DMS153 (cell line): ENCODE measurements around the gene C19orf73.
A peak's percentile ranks its signal among the peaks of the same experiment; 100 is the strongest.
"Not testable (repeated sequence)": the region's sequence is repeated elsewhere in the genome, so short reads cannot be mapped to it uniquely, and the experiment has no call there.

Experiments used
- DNase-seq: peaks from one replicate; lab custom pipeline; 2025; lab: John Stamatoyannopoulos, UW

The C19orf73 gene

GRCh38 chr19:49101160-49101559 is 17.8 kb downstream of the C19orf73 start:
- DNase-seq, result no peak

GRCh38 chr19:49098795-49099194 is 20.1 kb downstream of the C19orf73 start:
- DNase-seq, result no peak

GRCh38 chr19:49097453-49098288 is 21.3 kb downstream of the C19orf73 start:
- DNase-seq, result peak; percentile 55

GRCh38 chr19:49094505-49095482 is 24.1 kb downstream of the C19orf73 start:
- DNase-seq, result no peak

- DNase-seq, result no peak
Measured at GRCh38 chr19:49092686-49093085, 26.3 kb downstream of the C19orf73 start.

- DNase-seq, result no peak
Measured at GRCh38 chr19:49091391-49092038, 27.4 kb downstream of the C19orf73 start.

- DNase-seq, result no peak
Measured at GRCh38 chr19:49086296-49086695, 32.6 kb downstream of the C19orf73 start.

- no peak for DNase-seq
Measured at GRCh38 chr19:49085868-49086232, 33.1 kb downstream of the C19orf73 start.

GRCh38 chr19:49085020-49085867 is 33.7 kb downstream of the C19orf73 start, which contains the start of gene SNRNP70:
TSS of gene SNRNP70 (plus strand) at chr19:49085451. CDS start at chr19:49086415, 964 bp downstream.
- peak; percentile 98 for DNase-seq

- no peak for DNase-seq
Measured at GRCh38 chr19:49084206-49085019, 34.5 kb downstream of the C19orf73 start.

- DNase-seq, result no peak
Measured at GRCh38 chr19:49081273-49081672, 37.7 kb downstream of the C19orf73 start.

GRCh38 chr19:49080392-49080791 is 38.6 kb downstream of the C19orf73 start:
- DNase-seq, result no peak

GRCh38 chr19:49074869-49075268 is 44.1 kb downstream of the C19orf73 start:
- not testable (repeated sequence) for DNase-seq

GRCh38 chr19:49073514-49074378 is 45.2 kb downstream of the C19orf73 start:
- DNase-seq, result no peak

GRCh38 chr19:49071860-49072547 is 46.9 kb downstream of the C19orf73 start:
- no peak for DNase-seq

GRCh38 chr19:49070416-49070815 is 48.5 kb downstream of the C19orf73 start:
- no peak for DNase-seq

GRCh38 chr19:49069026-49069425 is 49.9 kb downstream of the C19orf73 start:
- no peak for DNase-seq
